ENCODE measurements around the gene SYTL2.
A peak's percentile ranks its signal among the peaks of the same experiment; 100 is the strongest.

Gene SYTL2

GRCh38 chr11:85829172-85829571 lies 18.2 kb upstream of the SYTL2 start:
- Histone ChIP-seq H3K4me1 (ENCODE audit: low read depth, poor library complexity, severe bottlenecking) (peaks cover 3% of the 10 kb centered on the region), H3K4me3 (IDR thresholded peaks at IDR 0.05; ENCODE audit: insufficient read depth, low read depth, low read length) (no peak overlapping the region), H3K36me3 (ENCODE audit: insufficient read depth) (no peaks in the 10 kb centered on the region), H2AFZ (ENCODE audit: low read depth) (no peak overlapping the region), H3K27ac (no peak overlapping the region), H3K4me2 (no peak overlapping the region), H3K9ac (no peak overlapping the region), H3K79me2 (ENCODE audit: insufficient read depth, low read depth) (no peaks in the 10 kb centered on the region), H4K20me1 (ENCODE audit: insufficient read depth) (no peaks in the 10 kb centered on the region), H3K27me3 (ENCODE audit: insufficient read depth, low read depth) (no peaks in the 10 kb centered on the region)
- TF ChIP-seq, protein P1, sequence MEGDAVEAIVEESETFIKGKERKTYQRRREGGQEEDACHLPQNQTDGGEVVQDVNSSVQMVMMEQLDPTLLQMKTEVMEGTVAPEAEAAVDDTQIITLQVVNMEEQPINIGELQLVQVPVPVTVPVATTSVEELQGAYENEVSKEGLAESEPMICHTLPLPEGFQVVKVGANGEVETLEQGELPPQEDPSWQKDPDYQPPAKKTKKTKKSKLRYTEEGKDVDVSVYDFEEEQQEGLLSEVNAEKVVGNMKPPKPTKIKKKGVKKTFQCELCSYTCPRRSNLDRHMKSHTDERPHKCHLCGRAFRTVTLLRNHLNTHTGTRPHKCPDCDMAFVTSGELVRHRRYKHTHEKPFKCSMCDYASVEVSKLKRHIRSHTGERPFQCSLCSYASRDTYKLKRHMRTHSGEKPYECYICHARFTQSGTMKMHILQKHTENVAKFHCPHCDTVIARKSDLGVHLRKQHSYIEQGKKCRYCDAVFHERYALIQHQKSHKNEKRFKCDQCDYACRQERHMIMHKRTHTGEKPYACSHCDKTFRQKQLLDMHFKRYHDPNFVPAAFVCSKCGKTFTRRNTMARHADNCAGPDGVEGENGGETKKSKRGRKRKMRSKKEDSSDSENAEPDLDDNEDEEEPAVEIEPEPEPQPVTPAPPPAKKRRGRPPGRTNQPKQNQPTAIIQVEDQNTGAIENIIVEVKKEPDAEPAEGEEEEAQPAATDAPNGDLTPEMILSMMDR (conservative IDR thresholded peaks at IDR 0.05; ENCODE audit: low read depth, low read length): no peak

- no peaks in the 10 kb centered on the region for H3K79me2 ChIP-seq (ENCODE audit: insufficient read depth, low read depth)
- H3K4me3 ChIP-seq (IDR thresholded peaks at IDR 0.05; ENCODE audit: insufficient read depth, low read depth, low read length): no peak overlapping the region
- no peak overlapping the region for H3K27ac ChIP-seq
- no peaks in the 10 kb centered on the region for H3K27me3 ChIP-seq (ENCODE audit: insufficient read depth, low read depth)
- no peaks in the 10 kb centered on the region for H4K20me1 ChIP-seq (ENCODE audit: insufficient read depth)
- H2AFZ ChIP-seq (ENCODE audit: low read depth): no peak overlapping the region
- peaks cover 9% of the 10 kb centered on the region for H3K4me1 ChIP-seq (ENCODE audit: low read depth, poor library complexity, severe bottlenecking)
- H3K9ac ChIP-seq: no peak overlapping the region
- no peaks in the 10 kb centered on the region for H3K36me3 ChIP-seq (ENCODE audit: insufficient read depth)
- no peak overlapping the region for H3K4me2 ChIP-seq
- TF ChIP-seq, protein P1 (conservative IDR thresholded peaks at IDR 0.05; ENCODE audit: low read depth, low read length): no peak
These were observed 17.7 kb upstream of the SYTL2 start for GRCh38 chr11:85828640-85828978.

- no peaks in the 10 kb centered on the region for H3K79me2 ChIP-seq (ENCODE audit: insufficient read depth, low read depth)
- H3K36me3 ChIP-seq (ENCODE audit: insufficient read depth): no peaks in the 10 kb centered on the region
- no peak overlapping the region for H3K9ac ChIP-seq
- no peaks in the 10 kb centered on the region for H4K20me1 ChIP-seq (ENCODE audit: insufficient read depth)
- H2AFZ ChIP-seq (ENCODE audit: low read depth): no peak overlapping the region
- TF ChIP-seq, protein P1 (conservative IDR thresholded peaks at IDR 0.05; ENCODE audit: low read depth, low read length): no peak
- H3K4me1 ChIP-seq (ENCODE audit: low read depth, poor library complexity, severe bottlenecking): peaks cover 9% of the 10 kb centered on the region
- H3K27me3 ChIP-seq (ENCODE audit: insufficient read depth, low read depth): no peaks in the 10 kb centered on the region
- no peak overlapping the region for H3K4me3 ChIP-seq (IDR thresholded peaks at IDR 0.05; ENCODE audit: insufficient read depth, low read depth, low read length)
- H3K27ac ChIP-seq: no peak overlapping the region
- no peak overlapping the region for H3K4me2 ChIP-seq
These were observed 17.1 kb upstream of the SYTL2 start for GRCh38 chr11:85827748-85828639.

- no peak overlapping the region for H3K4me3 ChIP-seq (IDR thresholded peaks at IDR 0.05; ENCODE audit: insufficient read depth, low read depth, low read length)
- no peak overlapping the region for H3K27ac ChIP-seq
- no peak overlapping the region for H3K4me2 ChIP-seq
- H3K9ac ChIP-seq: no peak overlapping the region
- H3K79me2 ChIP-seq (ENCODE audit: insufficient read depth, low read depth): no peaks in the 10 kb centered on the region
- no peaks in the 10 kb centered on the region for H3K27me3 ChIP-seq (ENCODE audit: insufficient read depth, low read depth)
- TF ChIP-seq, protein P1 (conservative IDR thresholded peaks at IDR 0.05; ENCODE audit: low read depth, low read length): peak; percentile 40
- no peak overlapping the region for H2AFZ ChIP-seq (ENCODE audit: low read depth)
- H4K20me1 ChIP-seq (ENCODE audit: insufficient read depth): no peaks in the 10 kb centered on the region
- H3K4me1 ChIP-seq (ENCODE audit: low read depth, poor library complexity, severe bottlenecking): peaks cover 9% of the 10 kb centered on the region
- no peaks in the 10 kb centered on the region for H3K36me3 ChIP-seq (ENCODE audit: insufficient read depth)
These were observed 15.3 kb upstream of the SYTL2 start for GRCh38 chr11:85826116-85826855.
